ENCODE data around the gene GK.

GRCh38 chrX:30741545-30741944, 88.3 kb downstream of the GK start:
- TF ChIP-seq CTCF (conservative IDR thresholded peaks at IDR 0.05; ENCODE audit: low read length) (no peak), EZH2phosphoT487 (IDR thresholded peaks at IDR 0.05; ENCODE audit: borderline replicate concordance) (no peak)
